Kidney capillary endothelial cell (primary cell): ENCODE results near the gene ATG101.

Experiments
- DNase-seq: peaks from one replicate; pipeline ENCODE4 v3.0.0-alpha.2; 2018; ENCODE audit warnings: low spot score

The ATG101 gene

GRCh38 chr12:52042706-52043385 is 26.9 kb upstream of the ATG101 start:
- no peak for DNase-seq

- peak; percentile 59 for DNase-seq
Measured at GRCh38 chr12:52043386-52044212, 26.2 kb upstream of the ATG101 start.

- peak; percentile 61 for DNase-seq
Measured at GRCh38 chr12:52044292-52044983, 25.3 kb upstream of the ATG101 start.

GRCh38 chr12:52045794-52046199 is 24.0 kb upstream of the ATG101 start:
- no peak for DNase-seq

GRCh38 chr12:52046859-52047258 is 22.9 kb upstream of the ATG101 start:
- DNase-seq, result no peak

GRCh38 chr12:52049286-52049685 is 20.5 kb upstream of the ATG101 start:
- no peak for DNase-seq

GRCh38 chr12:52049688-52050087 is 20.1 kb upstream of the ATG101 start:
- DNase-seq, result no peak

- no peak for DNase-seq
Measured at GRCh38 chr12:52050116-52050757, 19.5 kb upstream of the ATG101 start.

- DNase-seq, result peak; percentile 91
Measured at GRCh38 chr12:52050758-52051541, 18.8 kb upstream of the ATG101 start, which contains the start of gene NR4A1. TSS of gene NR4A1 (plus strand) at chr12:52051442. CDS start at chr12:52054329, 2,887 bp downstream.

GRCh38 chr12:52052468-52053186 is 17.2 kb upstream of the ATG101 start:
- DNase-seq, result no peak

GRCh38 chr12:52053536-52054209 is 16.1 kb upstream of the ATG101 start:
- DNase-seq, result no peak

GRCh38 chr12:52054231-52054832 is 15.4 kb upstream of the ATG101 start:
- no peak for DNase-seq

- DNase-seq, result no peak
Measured at GRCh38 chr12:52054833-52055730, 14.7 kb upstream of the ATG101 start.

- DNase-seq, result no peak
Measured at GRCh38 chr12:52055731-52056711, 13.8 kb upstream of the ATG101 start.

GRCh38 chr12:52056801-52057637 is 12.8 kb upstream of the ATG101 start:
- DNase-seq, result no peak
